ENCODE measurements around the gene MEGF6.

GRCh38 chr1:3465091-3465934, 146.0 kb downstream of the MEGF6 start:
- TF ChIP-seq TCF12 (IDR thresholded peaks at IDR 0.05; ENCODE audit: low read depth, low read length) (no peak), CTCF (IDR thresholded peaks at IDR 0.05; ENCODE audit: control extremely low read depth in 1 of 3, insufficient read depth in 1 of 3, low read depth in 1 of 3, low read length in 3 of 3) (no peak), SIN3A (conservative IDR thresholded peaks at IDR 0.05 in 1 of 2, IDR thresholded peaks at IDR 0.05 in 1 of 2; ENCODE audit: low read depth in 1 of 2, low read length in 2 of 2) (no peak), RAD21 (IDR thresholded peaks at IDR 0.05 in 1 of 2, conservative IDR thresholded peaks at IDR 0.05 in 1 of 2; ENCODE audit: low read depth in 2 of 2, low read length in 2 of 2) (no peak), CEBPB (IDR thresholded peaks at IDR 0.05; ENCODE audit: low read depth, low read length) (no peak)

Data from H1 (cell line).